H9 (cell line): ENCODE results near the gene C2CD2. TPM values are rescaled to one million over a fixed set of nuclear protein-coding genes. Genes with fewer than 3 reads are reported as not detected.

Experiments
- DNase-seq: peaks from one replicate; pipeline ENCODE4 v3.0.0-alpha.2; 2017
- H2AFZ ChIP-seq: one replicate; pipeline ENCODE4 v1.6.1; 2013; ENCODE audit warnings: mild to moderate bottlenecking, low read length, control low read depth, moderate library complexity
- H2AK5ac ChIP-seq: 2 replicates; pipeline ENCODE4 v1.6.1; 2013; ENCODE audit warnings: low read length, control low read depth, mixed read lengths; ENCODE audit not compliant: insufficient read length
- H2BK120ac ChIP-seq: one replicate; pipeline ENCODE4 v1.6.1; 2013; ENCODE audit warnings: low read depth, mild to moderate bottlenecking, low read length, control low read depth, inconsistent platforms; ENCODE audit not compliant: poor library complexity, severe bottlenecking
- H2BK12ac ChIP-seq: 2 replicates; pipeline ENCODE4 v1.6.1; 2013; ENCODE audit warnings: low read length, control low read depth, mixed read lengths, low read depth; ENCODE audit not compliant: insufficient read length
- H2BK15ac ChIP-seq: 2 replicates; pipeline ENCODE4 v1.6.1; 2013; ENCODE audit warnings: low read depth, low read length, control low read depth
- H2BK20ac ChIP-seq: one replicate; pipeline ENCODE4 v1.6.1; 2013; ENCODE audit warnings: low read depth, mild to moderate bottlenecking, low read length, control low read depth, inconsistent platforms; ENCODE audit not compliant: poor library complexity, severe bottlenecking
- H2BK5ac ChIP-seq: 2 replicates; pipeline ENCODE4 v1.6.1; 2013; ENCODE audit warnings: low read length, control low read depth, mixed read lengths; ENCODE audit not compliant: insufficient read length
- H3K14ac ChIP-seq: 2 replicates; pipeline ENCODE4 v1.6.1; 2013; ENCODE audit warnings: low read length, control low read depth; ENCODE audit not compliant: insufficient read depth
- H3K18ac ChIP-seq: 2 replicates; pipeline ENCODE4 v1.6.1; 2013; ENCODE audit warnings: low read depth, mild to moderate bottlenecking, mixed read lengths, low read length, control low read depth; ENCODE audit not compliant: insufficient read length
- H3K23ac ChIP-seq: 2 replicates; pipeline ENCODE4 v1.6.1; 2013; ENCODE audit warnings: low read length, control low read depth, mixed read lengths, low read depth; ENCODE audit not compliant: insufficient read length
- H3K23me2 ChIP-seq: 2 replicates; pipeline ENCODE4 v1.6.1; 2013; ENCODE audit warnings: low read depth, mild to moderate bottlenecking, mixed read lengths, low read length, control low read depth; ENCODE audit not compliant: insufficient read length, poor library complexity, severe bottlenecking
- H3K27ac ChIP-seq: 2 replicates; pipeline ENCODE4 v1.5.1; 2013; ENCODE audit warnings: low read length, control low read depth, mixed read lengths, low read depth; ENCODE audit not compliant: insufficient read length
- H3K27me3 ChIP-seq: 2 replicates; pipeline ENCODE4 v1.6.1; 2013; ENCODE audit warnings: low read length, control low read depth, inconsistent platforms; ENCODE audit not compliant: insufficient read depth
- H3K4ac ChIP-seq: 2 replicates; pipeline ENCODE4 v1.6.1; 2013; ENCODE audit warnings: low read depth, mild to moderate bottlenecking, control low read depth, inconsistent platforms, low read length, moderate library complexity
- H3K4me1 ChIP-seq: 2 replicates; pipeline ENCODE4 v1.6.1; 2013; ENCODE audit warnings: low read length, control low read depth, inconsistent platforms; ENCODE audit not compliant: insufficient read depth
- H3K4me2 ChIP-seq: 2 replicates; pipeline ENCODE4 v1.6.1; 2013; ENCODE audit warnings: low read length, control low read depth, mixed read lengths; ENCODE audit not compliant: insufficient read length, insufficient read depth
- H3K56ac ChIP-seq: 2 replicates; pipeline ENCODE4 v1.6.1; 2013; ENCODE audit warnings: low read depth, mild to moderate bottlenecking, mixed read lengths, low read length, control low read depth; ENCODE audit not compliant: insufficient read length
- H3K79me1 ChIP-seq: 2 replicates; pipeline ENCODE4 v1.6.1; 2013; ENCODE audit warnings: low read depth, mild to moderate bottlenecking, moderate library complexity, low read length, control low read depth, inconsistent platforms; ENCODE audit not compliant: insufficient read depth, poor library complexity, severe bottlenecking
- H3K79me2 ChIP-seq: 2 replicates; pipeline ENCODE4 v1.6.1; 2013; ENCODE audit warnings: low read length, control low read depth, inconsistent platforms; ENCODE audit not compliant: insufficient read depth
- H3K9ac ChIP-seq: 2 replicates; pipeline ENCODE4 v1.6.1; 2013; ENCODE audit warnings: low read length, control low read depth, mixed read lengths; ENCODE audit not compliant: insufficient read length; ENCODE audit errors: extremely low read depth
- H3K9me3 ChIP-seq: one replicate; pipeline ENCODE4 v1.6.1; 2013; ENCODE audit warnings: low read depth, low read length, inconsistent platforms; ENCODE audit not compliant: control insufficient read depth
- H3T11ph ChIP-seq: one replicate; pipeline ENCODE4 v1.6.1; 2013; ENCODE audit warnings: mild to moderate bottlenecking, low read length, control low read depth, inconsistent platforms
- H4K20me1 ChIP-seq: one replicate; pipeline ENCODE4 v1.6.1; 2013; ENCODE audit not compliant: control insufficient read depth, insufficient read length, insufficient read depth
- H4K5ac ChIP-seq: 2 replicates; pipeline ENCODE4 v1.6.1; 2013; ENCODE audit warnings: low read depth, mild to moderate bottlenecking, mixed read lengths, low read length, control low read depth; ENCODE audit not compliant: insufficient read length
- H4K8ac ChIP-seq: replicated peaks from 2 replicates; pipeline ENCODE4 v1.6.1; 2013; ENCODE audit warnings: low read length, control low read depth, mixed read lengths, low read depth; ENCODE audit not compliant: insufficient read length
- H4K91ac ChIP-seq: 2 replicates; pipeline ENCODE4 v1.6.1; 2013; ENCODE audit warnings: low read depth, mild to moderate bottlenecking, moderate library complexity, mixed read lengths, low read length, control low read depth; ENCODE audit not compliant: insufficient read length
- H3K27ac Mint-ChIP-seq, 3 experiments: 2 replicates in 2 of 3; 3 replicates in 1 of 3; pipeline ENCODE4 v1.8.0; 2020 to 2021; ENCODE audit warnings: mixed read lengths in 3 of 3, mild to moderate bottlenecking in 1 of 3, moderate library complexity in 1 of 3
- H3K27me3 Mint-ChIP-seq: 2 replicates; pipeline ENCODE4 v1.8.0; 2021; ENCODE audit warnings: low read depth, mild to moderate bottlenecking, moderate library complexity, mixed read lengths
- H3K36me3 Mint-ChIP-seq, 3 experiments: 2 replicates in 2 of 3; 3 replicates in 1 of 3; pipeline ENCODE4 v1.8.0; 2020 to 2021; ENCODE audit warnings: low read depth in 3 of 3, mixed read lengths in 3 of 3; ENCODE audit not compliant: insufficient read depth in 1 of 3
- H3K4me1 Mint-ChIP-seq, 2 experiments: 2 replicates each; pipeline ENCODE4 v1.8.0; 2020; ENCODE audit warnings: mixed read lengths in 2 of 2
- H3K4me3 Mint-ChIP-seq, 2 experiments: 2 replicates in 1 of 2; 3 replicates in 1 of 2; pipeline ENCODE4 v1.8.0; 2020 to 2021; ENCODE audit warnings: mild to moderate bottlenecking in 2 of 2, mixed read lengths in 2 of 2, moderate library complexity in 1 of 2
- H3K9me3 Mint-ChIP-seq, 2 experiments: 2 replicates in 1 of 2; 3 replicates in 1 of 2; pipeline ENCODE4 v1.8.0; 2020; ENCODE audit warnings: mild to moderate bottlenecking in 2 of 2, mixed read lengths in 2 of 2, moderate library complexity in 1 of 2
- WGBS: extraction: QIAGEN DNeasy Blood & Tissue Kit; methylation state at CpG from one replicate; pipeline ENCODE4 v1.1.7; 2013; ENCODE audit warnings: missing lambda C conversion rate, low lambda C conversion rate, mixed read lengths; ENCODE audit not compliant: insufficient read length; ENCODE audit errors: extremely low coverage; 5-methylcytosine and 5-hydroxymethylcytosine counted together
- total RNA-seq: library from RNA; stranded (reverse); gene quantifications from 2 replicates; pipeline ENCODE4 v1.2.1, GENCODE V29; 2021
- TF ChIP-seq, protein P1 (sequence below): fragments of 200-600 bp; sonication (generic); conservative IDR thresholded peaks from 3 replicates; pipeline ENCODE4 v1.8.0; 2021; ENCODE audit warnings: antibody characterized with exemption, mild to moderate bottlenecking

Gene C2CD2
- total RNA-seq, 1 experiment from 2014 or later: 14.6 TPM

DNA sequence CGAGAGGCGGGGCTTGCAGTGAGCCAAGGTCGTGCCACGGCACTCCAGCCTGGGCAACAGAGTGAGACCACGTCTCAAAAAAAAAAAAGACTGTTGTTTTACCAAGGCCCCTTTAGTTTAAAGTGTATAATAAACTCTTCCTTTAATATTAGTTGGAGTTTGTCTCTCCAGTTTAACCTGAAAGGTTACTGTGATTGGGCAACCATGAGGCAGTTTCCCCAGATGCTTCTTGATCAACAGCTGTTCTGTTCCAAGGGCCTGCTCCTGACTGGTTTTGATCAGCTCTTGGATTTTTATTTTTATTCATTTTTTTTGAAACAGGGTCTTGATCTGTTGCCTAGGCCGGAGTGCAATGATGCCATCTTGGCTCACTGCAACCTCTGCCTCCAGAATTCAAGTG is 18.1 kb upstream of the C2CD2 start:
- TF ChIP-seq, protein P1, sequence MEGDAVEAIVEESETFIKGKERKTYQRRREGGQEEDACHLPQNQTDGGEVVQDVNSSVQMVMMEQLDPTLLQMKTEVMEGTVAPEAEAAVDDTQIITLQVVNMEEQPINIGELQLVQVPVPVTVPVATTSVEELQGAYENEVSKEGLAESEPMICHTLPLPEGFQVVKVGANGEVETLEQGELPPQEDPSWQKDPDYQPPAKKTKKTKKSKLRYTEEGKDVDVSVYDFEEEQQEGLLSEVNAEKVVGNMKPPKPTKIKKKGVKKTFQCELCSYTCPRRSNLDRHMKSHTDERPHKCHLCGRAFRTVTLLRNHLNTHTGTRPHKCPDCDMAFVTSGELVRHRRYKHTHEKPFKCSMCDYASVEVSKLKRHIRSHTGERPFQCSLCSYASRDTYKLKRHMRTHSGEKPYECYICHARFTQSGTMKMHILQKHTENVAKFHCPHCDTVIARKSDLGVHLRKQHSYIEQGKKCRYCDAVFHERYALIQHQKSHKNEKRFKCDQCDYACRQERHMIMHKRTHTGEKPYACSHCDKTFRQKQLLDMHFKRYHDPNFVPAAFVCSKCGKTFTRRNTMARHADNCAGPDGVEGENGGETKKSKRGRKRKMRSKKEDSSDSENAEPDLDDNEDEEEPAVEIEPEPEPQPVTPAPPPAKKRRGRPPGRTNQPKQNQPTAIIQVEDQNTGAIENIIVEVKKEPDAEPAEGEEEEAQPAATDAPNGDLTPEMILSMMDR: no peak
- H2BK20ac ChIP-seq: no peak overlapping the region
- no peaks in the 10 kb centered on the region for H3K79me2 ChIP-seq
- H3K23me2 ChIP-seq: no peaks in the 10 kb centered on the region
- no peaks in the 10 kb centered on the region for H3K79me1 ChIP-seq
- H3K4ac ChIP-seq: no peak overlapping the region
- no peak overlapping the region for H2AK5ac ChIP-seq
- no peak overlapping the region for H3K27ac ChIP-seq
- H2AFZ ChIP-seq: no peak overlapping the region
- WGBS: no CpG with 5 or more reads among the region's 6 CpGs
- H4K5ac ChIP-seq: no peak overlapping the region
- DNase-seq: no peak
- H3K9me3 Mint-ChIP-seq: no peaks in the 10 kb centered on the region
- H4K91ac ChIP-seq: no peak overlapping the region
- H3K4me2 ChIP-seq: no peak overlapping the region
- no peak overlapping the region for H3K14ac ChIP-seq
- no peak overlapping the region for H4K8ac ChIP-seq
- no peaks in the 10 kb centered on the region for H3K27me3 ChIP-seq
- H4K20me1 ChIP-seq: no peaks in the 10 kb centered on the region
- H3T11ph ChIP-seq: no peak overlapping the region
- no peak overlapping the region for H3K4me3 Mint-ChIP-seq
- H3K4me1 ChIP-seq: no peaks in the 10 kb centered on the region
- H3K27ac Mint-ChIP-seq: no peak overlapping the region
- H2BK120ac ChIP-seq: no peak overlapping the region
- H2BK5ac ChIP-seq: no peak overlapping the region
- H3K36me3 Mint-ChIP-seq: no peaks in the 10 kb centered on the region
- H3K9ac ChIP-seq: no peak overlapping the region
- H3K27me3 Mint-ChIP-seq: peaks cover 2% of the 10 kb centered on the region
- no peak overlapping the region for H3K18ac ChIP-seq
- H2BK12ac ChIP-seq: no peak overlapping the region
- H3K9me3 ChIP-seq: no peaks in the 10 kb centered on the region
- H2BK15ac ChIP-seq: no peak overlapping the region
- peaks cover 32 to 38% of the 10 kb centered on the region in 2 experiments for H3K4me1 Mint-ChIP-seq
- no peak overlapping the region for H3K23ac ChIP-seq
- no peak overlapping the region for H3K56ac ChIP-seq
